Sigmoid colon (tissue), 7 donors: ENCODE results near the gene IRF2BPL. TPM values are rescaled to one million over a fixed set of nuclear protein-coding genes. Genes with fewer than 3 reads are reported as not detected.

Source experiments
- DNase-seq: peaks from one replicate; pipeline ENCODE4 v3.0.0-alpha.2; 2019
- H3K27ac ChIP-seq, 4 donors: fragments of 200-600 bp; sonication (generic); one replicate each; pipeline ENCODE4 v1.5.1; 2016 to 2019; ENCODE audit warnings: mild to moderate bottlenecking in 1 of 4
- H3K27me3 ChIP-seq, 3 donors: fragments of 200-600 bp; sonication (generic); one replicate each; pipeline ENCODE4 v1.5.1; 2019; ENCODE audit warnings: mild to moderate bottlenecking in 1 of 3
- H3K36me3 ChIP-seq, 4 donors: fragments of 200-600 bp; sonication (generic); one replicate each; pipeline ENCODE4 v1.5.1; 2016 to 2019
- H3K4me1 ChIP-seq, 4 donors: fragments of 200-600 bp; sonication (generic); one replicate each; pipeline ENCODE4 v1.5.1; 2017 to 2019
- H3K4me3 ChIP-seq, 4 donors: fragments of 200-600 bp; sonication (generic); one replicate each; pipeline ENCODE4 v1.5.1; 2017 to 2019; ENCODE audit warnings: mild to moderate bottlenecking in 2 of 4, moderate library complexity in 1 of 4
- H3K9me3 ChIP-seq, 4 donors: fragments of 200-600 bp in 3 of 4; sonication (generic) in 3 of 4; one replicate each; pipeline versions ENCODE4 v1.5.1 to v1.6.1; 2013 to 2019
- EP300 ChIP-seq, 4 donors: sonication (generic); formaldehyde crosslinking; IDR thresholded peaks; one replicate each; pipeline ENCODE4 v1.6.1; 2017; ENCODE audit warnings: antibody characterized with exemption in 4 of 4
- POLR2A ChIP-seq, 2 donors: fragments of 450-650 bp; IDR thresholded peaks; one replicate each; pipeline ENCODE4 v1.6.1; 2016; ENCODE audit warnings: antibody characterized with exemption in 2 of 2, mild to moderate bottlenecking in 2 of 2, moderate library complexity in 2 of 2
- POLR2AphosphoS5 ChIP-seq, 4 donors: sonication (generic); formaldehyde crosslinking; IDR thresholded peaks; one replicate each; pipeline ENCODE4 v1.6.1; 2017; ENCODE audit warnings: antibody characterized with exemption in 4 of 4
- WGBS, 2 donors: extraction: QIAGEN DNeasy Blood & Tissue Kit; methylation state at CpG; one replicate each; pipeline ENCODE4 v1.1.7; 2013; 5-methylcytosine and 5-hydroxymethylcytosine counted together
- intact Hi-C: fragments of 100-400 bp; cut with DNase I; formaldehyde crosslinking; loops from one replicate; pipeline ENCODE4 v1.15.1; 2023
- polyA plus RNA-seq, 3 donors: library from polyadenylated mRNA; stranded (reverse); fragments of 200-250 nt; gene quantifications; one replicate each; pipeline ENCODE4 v1.2.3, GENCODE V29; 2013
- total RNA-seq, 4 donors: library from RNA; depleted of rRNA; stranded (reverse); fragments of >200 nt; gene quantifications; one replicate each; pipeline ENCODE4 v1.1.0, GENCODE V29; 2016
- TF ChIP-seq, protein P1 (sequence below), 4 experiments: fragments of 450-650 bp in 3 of 4; fragments of 200-600 bp in 1 of 4; IDR thresholded peaks; one replicate each; pipeline ENCODE4 v1.5.1; 2016 to 2019; ENCODE audit warnings: antibody characterized with exemption in 4 of 4, mild to moderate bottlenecking in 3 of 4, moderate library complexity in 2 of 4
- donor health status: healthy with polysubstance abuse.
- donor health status: Bipolar disorder and iron deficiency.
- donor health status: healthy.

The IRF2BPL gene
- total and polyA plus RNA-seq, 7 donors, result 3.0 to 63.1 (median 34.7) TPM

DNA sequence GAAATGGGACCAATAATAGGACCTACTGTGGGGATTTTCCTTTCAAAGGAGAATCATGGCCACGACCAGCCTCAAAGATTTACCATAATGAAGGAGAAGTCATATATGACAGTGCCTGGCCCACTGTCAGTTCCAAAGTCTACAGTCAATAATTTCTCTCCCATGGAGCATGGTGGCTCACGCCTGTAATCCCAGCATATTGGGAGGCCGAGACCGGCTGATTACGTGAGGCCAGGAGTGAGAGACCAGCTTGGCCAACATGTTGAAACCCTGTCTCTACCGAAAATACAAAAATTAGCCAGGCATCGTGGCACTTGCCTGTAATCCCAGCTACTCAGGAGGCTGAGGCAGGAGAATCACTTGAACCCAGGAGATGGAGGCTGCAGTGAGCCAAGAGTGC, 13.8 kb downstream of the IRF2BPL start:
- H3K27me3 ChIP-seq, result no peaks in the 10 kb centered on the region
- peaks cover 0 to 18% (median 15%) of the 10 kb centered on the region in 4 donors for H3K4me1 ChIP-seq
- no peak for DNase-seq
- TF ChIP-seq, protein P1, sequence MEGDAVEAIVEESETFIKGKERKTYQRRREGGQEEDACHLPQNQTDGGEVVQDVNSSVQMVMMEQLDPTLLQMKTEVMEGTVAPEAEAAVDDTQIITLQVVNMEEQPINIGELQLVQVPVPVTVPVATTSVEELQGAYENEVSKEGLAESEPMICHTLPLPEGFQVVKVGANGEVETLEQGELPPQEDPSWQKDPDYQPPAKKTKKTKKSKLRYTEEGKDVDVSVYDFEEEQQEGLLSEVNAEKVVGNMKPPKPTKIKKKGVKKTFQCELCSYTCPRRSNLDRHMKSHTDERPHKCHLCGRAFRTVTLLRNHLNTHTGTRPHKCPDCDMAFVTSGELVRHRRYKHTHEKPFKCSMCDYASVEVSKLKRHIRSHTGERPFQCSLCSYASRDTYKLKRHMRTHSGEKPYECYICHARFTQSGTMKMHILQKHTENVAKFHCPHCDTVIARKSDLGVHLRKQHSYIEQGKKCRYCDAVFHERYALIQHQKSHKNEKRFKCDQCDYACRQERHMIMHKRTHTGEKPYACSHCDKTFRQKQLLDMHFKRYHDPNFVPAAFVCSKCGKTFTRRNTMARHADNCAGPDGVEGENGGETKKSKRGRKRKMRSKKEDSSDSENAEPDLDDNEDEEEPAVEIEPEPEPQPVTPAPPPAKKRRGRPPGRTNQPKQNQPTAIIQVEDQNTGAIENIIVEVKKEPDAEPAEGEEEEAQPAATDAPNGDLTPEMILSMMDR (IDR thresholded peaks at IDR 0.05), result no peak
- no peak for TF ChIP-seq POLR2AphosphoS5 (IDR thresholded peaks at IDR 0.05)
- no peak for TF ChIP-seq POLR2A (IDR thresholded peaks at IDR 0.05)
- TF ChIP-seq EP300 (IDR thresholded peaks at IDR 0.05), result no peak
- H3K27ac ChIP-seq, result peak overlapping the region in 3 of 4 donors; percentile 38 to 62 (median 60)
- 85 to 93% methylated on average over 7 of the region's 7 CpGs for WGBS, 2 donors
- intact Hi-C loops, result loop anchor here (5.0 kb wide), 1 partner anchor 38 kb away; no protein-coding TSS in a partner anchor
- H3K9me3 ChIP-seq, result no peaks in the 10 kb centered on the region
- H3K4me3 ChIP-seq, result no peak overlapping the region
- no peaks in the 10 kb centered on the region for H3K36me3 ChIP-seq

DNA sequence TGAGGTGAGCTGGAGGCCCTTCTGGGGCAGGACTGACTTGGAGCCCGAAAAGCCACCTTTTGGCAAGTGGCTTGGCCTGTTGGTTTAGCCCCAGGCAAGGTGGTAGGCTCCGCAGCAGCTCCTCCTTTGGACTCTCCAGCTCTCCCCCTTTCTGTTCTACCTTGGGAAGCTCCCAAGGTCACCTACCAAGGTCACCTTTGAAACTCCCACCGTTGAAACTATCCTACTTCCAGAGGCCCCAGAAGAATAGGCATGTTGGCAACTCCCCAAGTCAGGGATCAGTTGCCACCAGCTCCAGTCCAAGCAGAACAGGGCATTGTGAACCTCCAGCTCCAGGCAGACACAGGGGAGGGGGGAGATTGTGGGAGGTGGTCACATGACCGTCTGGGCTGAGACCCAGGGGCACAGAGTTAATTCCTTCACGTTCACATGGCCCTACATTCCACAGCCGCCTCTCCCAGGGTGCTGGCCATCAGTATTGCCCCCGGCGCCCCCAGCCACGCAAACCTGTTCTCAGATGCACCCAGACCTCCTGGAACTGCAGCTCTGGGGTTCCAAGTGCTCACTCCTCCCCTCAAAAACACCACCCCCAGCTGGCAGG, 14.4 kb downstream of the IRF2BPL start:
- intact Hi-C loops, result no loop called here
- peak; percentile 87 for DNase-seq
- H3K27me3 ChIP-seq, result no peaks in the 10 kb centered on the region

DNA sequence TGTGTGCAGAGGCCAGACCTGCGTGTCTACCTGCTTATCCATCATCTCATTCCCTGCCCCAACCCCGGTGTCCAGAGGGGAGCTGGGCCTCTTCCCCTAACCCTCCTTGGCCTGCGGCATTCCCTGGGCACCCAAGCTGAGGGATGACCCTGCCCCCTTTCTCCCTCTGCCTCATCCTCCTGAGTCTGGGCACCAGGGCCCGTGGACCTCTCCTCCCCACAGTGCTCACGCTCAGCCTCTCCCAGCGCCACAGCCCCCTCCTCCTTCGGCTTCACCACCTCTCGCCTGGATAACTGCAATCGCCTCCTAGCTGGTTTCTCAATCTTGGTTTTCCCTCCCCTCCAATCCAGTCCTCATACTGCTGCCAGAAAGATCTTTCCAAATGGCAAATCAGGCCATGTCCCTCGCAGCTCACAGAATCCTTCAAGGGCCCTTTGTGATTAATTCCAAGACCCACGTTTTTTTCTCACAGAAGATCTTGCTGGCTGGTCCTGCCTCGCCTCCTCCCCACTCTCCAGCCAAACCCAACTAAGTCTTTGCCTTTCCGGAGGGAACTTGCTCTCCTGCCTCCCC, 16.2 kb downstream of the IRF2BPL start:
- no peak overlapping the region for H3K27ac ChIP-seq
- H3K4me1 ChIP-seq, result peaks cover 0 to 34% (median 26%) of the 10 kb centered on the region in 4 donors
- H3K36me3 ChIP-seq, result no peaks in the 10 kb centered on the region
- H3K9me3 ChIP-seq, result no peaks in the 10 kb centered on the region
- no peak for DNase-seq
- WGBS, 2 donors, result 79 to 86% methylated on average over 13 of the region's 13 CpGs
- intact Hi-C loops, result no loop called here
- no peaks in the 10 kb centered on the region for H3K27me3 ChIP-seq
- H3K4me3 ChIP-seq, result no peak overlapping the region
- TF ChIP-seq EP300 (IDR thresholded peaks at IDR 0.05) (no peak), POLR2A (IDR thresholded peaks at IDR 0.05) (no peak), POLR2AphosphoS5 (IDR thresholded peaks at IDR 0.05) (no peak)
- TF ChIP-seq, protein P1 (IDR thresholded peaks at IDR 0.05), result no peak

More for the DNA sequence above, 14.4 kb downstream of the IRF2BPL start:
- no peaks in the 10 kb centered on the region for H3K9me3 ChIP-seq
- H3K4me3 ChIP-seq, result no peak overlapping the region
- no peaks in the 10 kb centered on the region for H3K36me3 ChIP-seq
- peaks cover 0 to 18% (median 15%) of the 10 kb centered on the region in 4 donors for H3K4me1 ChIP-seq
- TF ChIP-seq, protein P1 (IDR thresholded peaks at IDR 0.05), result no peak
- TF ChIP-seq POLR2AphosphoS5 (IDR thresholded peaks at IDR 0.05), result peak in 2 of 4 donors; percentile 17 to 20
- 71 to 73% methylated on average over 9 of the region's 9 CpGs for WGBS, 2 donors
- H3K27ac ChIP-seq, result peak overlapping the region in 3 of 4 donors; percentile 38 to 62 (median 60)

DNA sequence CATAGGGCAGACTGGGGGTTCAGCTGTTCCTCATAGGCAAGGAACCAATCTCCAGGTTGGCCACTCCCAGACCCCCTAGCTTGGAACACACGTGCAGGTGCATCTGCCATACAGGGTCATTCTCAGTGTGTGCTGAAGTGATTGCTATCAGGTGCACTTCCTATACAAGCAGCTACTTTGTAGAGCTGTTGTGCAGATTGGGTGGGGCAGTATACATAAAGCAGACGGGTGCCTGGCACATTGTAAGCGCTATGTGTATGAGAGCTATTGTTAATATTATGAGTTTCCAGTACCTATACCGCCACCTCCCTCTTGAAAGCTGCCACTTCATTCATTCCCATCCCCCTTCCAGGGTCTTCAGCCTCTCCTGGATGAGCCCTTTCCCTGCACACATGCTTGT, 17.3 kb downstream of the IRF2BPL start:
- peaks cover 0 to 38% (median 33%) of the 10 kb centered on the region in 4 donors for H3K4me1 ChIP-seq

More for the DNA sequence above, 17.3 kb downstream of the IRF2BPL start:
- no peaks in the 10 kb centered on the region for H3K27me3 ChIP-seq
- intact Hi-C loops, result no loop called here
- TF ChIP-seq, protein P1 (IDR thresholded peaks at IDR 0.05), result no peak
- no peak for TF ChIP-seq EP300 (IDR thresholded peaks at IDR 0.05)
- no peaks in the 10 kb centered on the region for H3K9me3 ChIP-seq
- no peaks in the 10 kb centered on the region for H3K36me3 ChIP-seq
- H3K4me3 ChIP-seq, result no peak overlapping the region
- no peak overlapping the region for H3K27ac ChIP-seq
- WGBS, 2 donors, result 21 to 63% methylated on average over 4 of the region's 4 CpGs
- DNase-seq, result no peak
